MV-4-11 (cell line): ENCODE data around the gene CFAP77.

Experiments used
- DNase-seq: peaks from one replicate; lab custom pipeline; 2025; lab: John Stamatoyannopoulos, UW

The CFAP77 gene

GRCh38 chr9:132597073-132597775, 187.2 kb downstream of the CFAP77 start:
- DNase-seq, result peak; percentile 95

GRCh38 chr9:132600326-132600984, 190.4 kb downstream of the CFAP77 start:
- DNase-seq, result no peak

GRCh38 chr9:132602207-132602606, 192.2 kb downstream of the CFAP77 start:
- DNase-seq, result peak; percentile 35

- DNase-seq, result no peak
Measured at GRCh38 chr9:132605387-132605786, 195.4 kb downstream of the CFAP77 start.

GRCh38 chr9:132606066-132606465, 196.1 kb downstream of the CFAP77 start:
- DNase-seq, result no peak

- DNase-seq, result no peak
Measured at GRCh38 chr9:132609184-132609583, 199.2 kb downstream of the CFAP77 start.

GRCh38 chr9:132609829-132610228, 199.8 kb downstream of the CFAP77 start:
- DNase-seq, result peak; percentile 82

GRCh38 chr9:132610661-132611060, 200.7 kb downstream of the CFAP77 start:
- DNase-seq, result no peak

GRCh38 chr9:132614324-132614723, 204.3 kb downstream of the CFAP77 start:
- DNase-seq, result no peak

GRCh38 chr9:132615774-132616173, 205.8 kb downstream of the CFAP77 start:
- no peak for DNase-seq

GRCh38 chr9:132616725-132617124, 206.7 kb downstream of the CFAP77 start:
- DNase-seq, result no peak

- DNase-seq, result no peak
Measured at GRCh38 chr9:132622159-132622558, 212.1 kb downstream of the CFAP77 start.
